Body of pancreas (tissue), 4 donors: ENCODE results near the gene SLC30A1. TPM values are rescaled to one million over a fixed set of nuclear protein-coding genes. Genes with fewer than 3 reads are reported as not detected.
A peak's percentile ranks its signal among the peaks of the same experiment; 100 is the strongest.

ENCODE experiments used
- ATAC-seq: fragments of 150-250 bp; one replicate; pipeline ENCODE4 v1.9.1; 2016
- DNase-seq, 4 donors: peaks; one replicate each; pipeline ENCODE4 v3.0.0-alpha.2; 2019
- H3K27ac ChIP-seq, 4 donors: fragments of 200-600 bp; sonication (generic); 1 replicate in 3 of 4; 2 replicates in 1 of 4; pipeline versions ENCODE4 v1.5.1 to v1.6.1; 2016 to 2019; ENCODE audit warnings: mild to moderate bottlenecking in 1 of 4, mixed read lengths in 1 of 4, moderate library complexity in 1 of 4
- H3K27me3 ChIP-seq, 2 donors: fragments of 200-600 bp; sonication (generic); one replicate each; pipeline ENCODE4 v1.6.0; 2016; ENCODE audit warnings: mild to moderate bottlenecking in 1 of 2
- H3K36me3 ChIP-seq, 2 donors: fragments of 200-600 bp; sonication (generic); replicated peaks in 1 of 2; 2 replicates each; pipeline ENCODE4 v1.5.1; 2016; ENCODE audit warnings: low read depth in 2 of 2; ENCODE audit not compliant: insufficient read depth in 1 of 2
- H3K4me1 ChIP-seq: fragments of 200-600 bp; sonication (generic); one replicate; pipeline ENCODE4 v1.6.0; 2016
- H3K4me3 ChIP-seq, 2 donors: fragments of 200-600 bp; sonication (generic); 1 replicate in 1 of 2; 2 replicates in 1 of 2; pipeline ENCODE4 v1.5.1; 2016 to 2019
- H3K9me3 ChIP-seq, 3 donors: fragments of 200-600 bp; sonication (generic); 1 replicate in 2 of 3; 2 replicates in 1 of 3; pipeline ENCODE4 v1.5.1; 2016
- CTCF ChIP-seq, 7 experiments: fragments of 450-650 bp in 4 of 7; fragments of 200-600 bp in 3 of 7; sonication (generic) in 3 of 7; IDR thresholded peaks; one replicate each; pipeline ENCODE4 v1.5.1; 2016 to 2019; ENCODE audit warnings: antibody characterized with exemption in 7 of 7
- POLR2A ChIP-seq, 3 donors: fragments of 450-650 bp; IDR thresholded peaks; one replicate each; pipeline ENCODE4 v1.6.1; 2016; ENCODE audit warnings: antibody characterized with exemption in 3 of 3, mild to moderate bottlenecking in 2 of 3
- WGBS, 2 donors: methylation state at CpG; one replicate each; pipeline ENCODE4 v1.1.5; 2017; 5-methylcytosine and 5-hydroxymethylcytosine counted together
- intact Hi-C: fragments of 100-400 bp; cut with DNase I; formaldehyde crosslinking; loops from one replicate; pipeline ENCODE4 v1.15.1; 2023
- total RNA-seq, 2 donors: library from RNA; depleted of rRNA; stranded (reverse); fragments of >200 nt; gene quantifications; one replicate each; pipeline ENCODE4 v1.1.0, GENCODE V29; 2016

SLC30A1 gene
- total RNA-seq, 2 donors from 2014 or later = 7.3 to 11.5 TPM

GRCh38 chr1:211587123-211587522 lies 8.2 kb upstream of the SLC30A1 start:
- H3K9me3 ChIP-seq = no peaks in the 10 kb centered on the region
- DNase-seq = no peak
- H3K27me3 ChIP-seq = no peaks in the 10 kb centered on the region
- H3K4me3 ChIP-seq = no peak overlapping the region
- no peak for ATAC-seq
- H3K27ac ChIP-seq = no peak overlapping the region
- intact Hi-C loops = no loop called here
- H3K4me1 ChIP-seq = no peaks in the 10 kb centered on the region
- H3K36me3 ChIP-seq = no peaks in the 10 kb centered on the region
- 80 to 83% methylated on average over 2 of the region's 2 CpGs for WGBS, 2 donors
- TF ChIP-seq CTCF (IDR thresholded peaks at IDR 0.05) (no peak), POLR2A (IDR thresholded peaks at IDR 0.05) (no peak)

GRCh38 chr1:211586538-211586937 lies 7.6 kb upstream of the SLC30A1 start:
- no peak overlapping the region for H3K4me3 ChIP-seq
- no peaks in the 10 kb centered on the region for H3K4me1 ChIP-seq
- ATAC-seq (no peak), DNase-seq (no peak)
- WGBS, 2 donors = 78 to 79% methylated on average over 4 of the region's 4 CpGs
- no peak overlapping the region for H3K27ac ChIP-seq
- H3K27me3 ChIP-seq = no peaks in the 10 kb centered on the region
- H3K36me3 ChIP-seq = no peaks in the 10 kb centered on the region
- intact Hi-C loops = no loop called here
- no peaks in the 10 kb centered on the region for H3K9me3 ChIP-seq
- TF ChIP-seq CTCF (IDR thresholded peaks at IDR 0.05) = no peak

GRCh38 chr1:211583011-211583992 lies 4.3 kb upstream of the SLC30A1 start:
- TF ChIP-seq CTCF (IDR thresholded peaks at IDR 0.05) (no peak), POLR2A (IDR thresholded peaks at IDR 0.05) (no peak)
- H3K27me3 ChIP-seq = no peaks in the 10 kb centered on the region
- no peak overlapping the region for H3K27ac ChIP-seq
- peaks cover 10% of the 10 kb centered on the region for H3K4me1 ChIP-seq
- no peaks in the 10 kb centered on the region for H3K9me3 ChIP-seq
- no peaks in the 10 kb centered on the region for H3K36me3 ChIP-seq
- 82 to 90% methylated on average over 11 of the region's 11 CpGs for WGBS, 2 donors
- ATAC-seq (no peak), DNase-seq (no peak)
- no peak overlapping the region for H3K4me3 ChIP-seq
- intact Hi-C loops = loop anchor here (5.0 kb wide), 1 partner anchor 69 kb away; no protein-coding TSS in a partner anchor

GRCh38 chr1:211581526-211581925 lies 2.6 kb upstream of the SLC30A1 start:
- 79 to 88% methylated on average over 3 of the region's 3 CpGs for WGBS, 2 donors
- Histone ChIP-seq H3K9me3 (no peaks in the 10 kb centered on the region), H3K4me1 (peaks cover 12% of the 10 kb centered on the region), H3K36me3 (no peaks in the 10 kb centered on the region), H3K27ac (no peak overlapping the region), H3K4me3 (no peak overlapping the region), H3K27me3 (no peaks in the 10 kb centered on the region)
- intact Hi-C loops = loop anchor here (5.0 kb wide), 1 partner anchor 71 kb away; no protein-coding TSS in a partner anchor
- DNase-seq (peak in 1 of 4 donors; percentile 8), ATAC-seq (no peak)
- TF ChIP-seq POLR2A (IDR thresholded peaks at IDR 0.05) (no peak), CTCF (IDR thresholded peaks at IDR 0.05) (no peak)
